Nucleus accumbens (tissue), 56 donors: ENCODE measurements around the gene PSMG4.

Experiments
- DNase-seq, 56 donors: peaks; one replicate each; lab custom pipeline; 2025; lab: John Stamatoyannopoulos, UW

The PSMG4 gene

GRCh38 chr6:3247255-3248146 is 11.2 kb upstream of the PSMG4 start:
- peak; percentile 35 to 99 (median 91) for DNase-seq

DNA sequence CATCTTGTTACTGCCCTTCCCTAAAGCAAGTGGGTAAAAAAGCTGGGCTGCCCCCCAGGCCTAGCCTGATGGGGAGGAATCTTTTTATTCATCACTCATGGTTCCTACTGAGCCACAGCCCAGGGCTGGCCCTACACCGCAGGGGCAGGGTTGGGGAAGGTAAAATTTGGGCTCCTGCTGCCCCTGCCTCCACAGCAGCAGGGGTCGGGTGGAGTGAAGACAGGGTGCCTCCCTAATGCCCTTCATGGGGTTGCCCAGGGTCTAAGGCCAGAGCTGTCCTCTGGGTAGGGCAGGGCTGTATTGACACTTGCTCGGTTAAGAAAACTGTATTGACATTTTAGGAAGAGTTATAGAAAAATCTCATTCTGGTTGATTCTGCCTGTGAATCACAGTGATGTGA is 8.9 kb upstream of the PSMG4 start:
- no peak for DNase-seq

GRCh38 chr6:3250231-3250675 is 8.5 kb upstream of the PSMG4 start:
- peak in 7 of 56 donors; percentile 18 to 46 (median 30) for DNase-seq

DNA sequence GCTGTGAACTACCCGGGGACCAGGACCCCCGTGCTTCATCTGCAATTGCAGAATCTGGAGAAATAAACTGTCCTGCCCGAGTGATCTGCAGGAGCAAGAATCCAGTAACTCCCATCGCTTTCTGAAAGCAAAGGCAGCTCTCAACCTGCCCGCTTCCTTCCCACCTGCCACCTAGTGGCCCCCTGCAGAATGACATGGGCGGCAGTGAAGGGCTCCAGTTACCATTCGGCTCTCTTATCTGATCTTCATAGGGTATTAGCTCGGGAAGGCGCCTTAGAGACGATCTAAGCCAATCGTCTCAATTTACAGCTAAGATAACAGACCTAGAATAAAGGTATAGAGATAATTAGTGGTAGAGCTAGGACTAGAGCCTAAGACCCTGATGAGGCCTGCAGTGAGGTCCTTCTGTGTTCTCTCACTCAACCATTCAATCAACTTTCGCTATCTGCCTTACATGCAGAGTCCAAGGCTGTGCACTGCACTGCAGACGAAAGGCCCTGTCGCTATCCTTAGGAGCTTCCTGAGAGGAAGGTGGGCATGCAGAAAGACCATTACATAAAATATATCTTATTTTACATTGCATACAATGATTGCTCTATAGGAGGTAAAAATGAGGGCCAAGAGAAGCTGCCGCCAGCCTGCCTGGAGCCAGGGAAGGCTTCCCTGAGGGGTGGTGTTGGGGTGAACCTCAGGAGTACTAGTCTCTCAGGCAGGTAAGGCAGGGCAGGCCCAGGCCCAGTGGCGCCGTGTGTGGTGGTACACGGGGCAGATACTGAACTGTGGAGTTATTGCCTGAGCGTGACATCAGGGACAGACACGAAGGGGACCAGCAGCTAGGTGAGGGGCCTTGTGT is 7.1 kb upstream of the PSMG4 start:
- peak in 54 of 56 donors; percentile 18 to 90 (median 61) for DNase-seq

GRCh38 chr6:3252369-3252768 is 6.4 kb upstream of the PSMG4 start:
- DNase-seq, result no peak

DNA sequence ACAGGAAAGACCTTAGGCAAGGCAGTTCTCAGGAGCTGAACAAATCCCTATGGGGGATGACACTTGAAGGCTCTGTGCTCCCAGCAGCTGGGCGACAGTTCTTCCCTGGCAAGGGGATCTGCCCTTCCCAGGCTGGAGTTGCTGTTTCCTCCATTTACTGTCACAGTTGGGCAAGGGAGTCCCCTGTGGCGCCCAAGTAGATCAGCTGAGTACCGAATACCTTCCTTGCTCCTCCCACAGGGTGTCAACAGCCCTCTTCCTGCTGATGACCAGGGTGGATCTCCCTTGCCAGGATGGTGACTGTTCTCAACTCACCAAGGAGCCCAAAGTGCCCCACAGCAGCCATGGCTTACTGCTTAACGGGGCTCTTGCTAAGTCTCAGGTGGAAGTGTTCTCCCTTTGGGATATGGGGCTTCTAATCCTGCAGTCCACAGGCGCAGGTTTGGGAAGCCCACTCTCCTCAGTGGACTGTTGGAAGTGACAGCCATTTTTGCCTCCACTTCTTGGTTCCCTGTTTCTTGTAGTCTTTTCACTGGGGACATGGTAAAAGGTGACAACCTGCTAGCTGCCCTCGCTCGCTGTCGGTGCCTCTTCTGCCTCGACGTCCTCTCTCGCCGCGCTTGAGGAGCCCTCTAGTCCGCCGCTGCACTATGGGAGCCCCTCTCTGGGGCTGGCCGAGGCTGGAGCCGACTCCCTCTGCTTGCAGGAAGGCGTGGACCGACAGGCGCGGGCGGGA is 5.7 kb upstream of the PSMG4 start:
- DNase-seq, result no peak

DNA sequence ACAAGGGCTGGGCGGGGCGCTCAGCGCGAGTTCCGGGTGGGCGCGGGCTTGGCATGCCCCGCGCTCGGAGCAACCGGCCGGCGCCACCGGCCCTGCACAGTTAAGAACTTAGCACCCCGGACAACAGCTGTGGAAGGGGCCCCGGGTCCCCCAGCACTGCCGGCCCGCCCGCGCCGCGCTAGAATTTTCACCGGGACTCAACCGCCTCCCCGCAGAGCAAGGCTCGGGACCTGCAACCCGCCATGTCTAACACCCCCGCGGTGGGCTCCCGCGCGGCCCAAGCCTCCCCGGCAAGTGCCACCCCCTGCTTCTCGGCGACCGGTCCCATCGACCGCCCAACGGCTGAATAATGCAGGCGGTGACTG is 5.2 kb upstream of the PSMG4 start:
- no peak for DNase-seq

- no peak for DNase-seq
Observed at GRCh38 chr6:3258201-3258600, 546 bp upstream of the PSMG4 start.

DNA sequence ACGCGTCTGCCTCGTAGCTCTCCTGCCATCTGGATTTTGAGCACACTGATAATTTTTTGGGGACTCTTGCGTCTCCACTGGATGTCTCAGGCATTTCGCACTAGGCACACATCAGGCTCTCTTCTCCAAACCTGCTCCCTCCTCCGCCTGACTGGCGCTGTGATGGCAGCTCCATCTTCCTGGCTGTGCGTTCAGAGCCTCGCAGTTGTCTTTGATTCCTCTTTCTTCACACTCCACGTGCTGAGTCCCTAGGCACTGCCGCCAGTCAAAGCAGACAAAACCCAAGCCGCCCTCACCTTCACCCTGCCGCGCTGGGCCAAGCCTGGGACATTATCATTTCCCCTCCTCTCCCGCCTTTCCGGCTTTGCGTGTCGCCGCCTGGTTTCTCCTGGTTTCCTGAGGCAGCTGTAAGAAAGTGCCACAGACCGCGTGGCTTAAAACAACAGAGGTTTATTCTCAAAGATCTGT is 778 bp downstream of the PSMG4 start:
- peak in 27 of 56 donors; percentile 30 to 66 (median 53) for DNase-seq

DNA sequence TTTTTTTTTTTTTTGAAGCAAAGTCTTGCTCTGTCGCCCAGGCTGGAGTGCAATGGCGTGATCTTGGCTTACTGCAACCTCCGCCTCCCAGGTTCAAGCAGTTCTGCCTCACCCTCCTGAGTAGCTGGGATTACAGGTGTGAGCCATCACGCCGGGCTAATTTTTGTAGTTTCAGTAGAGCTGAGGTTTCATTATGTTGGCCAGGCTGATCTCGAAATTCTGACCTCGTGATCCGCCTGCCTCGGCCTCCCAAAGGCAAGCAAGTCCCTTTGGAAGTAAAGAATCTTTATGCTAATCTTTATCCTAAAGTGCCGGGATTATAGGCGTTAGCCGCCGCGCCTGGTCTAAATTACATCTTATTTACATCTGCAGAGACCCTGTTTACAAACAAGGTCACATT is 1.5 kb downstream of the PSMG4 start:
- DNase-seq, result no peak

GRCh38 chr6:3260772-3261517 is 2.2 kb downstream of the PSMG4 start:
- no peak for DNase-seq

- no peak for DNase-seq
Observed at GRCh38 chr6:3261518-3261820, 2.7 kb downstream of the PSMG4 start.

DNA sequence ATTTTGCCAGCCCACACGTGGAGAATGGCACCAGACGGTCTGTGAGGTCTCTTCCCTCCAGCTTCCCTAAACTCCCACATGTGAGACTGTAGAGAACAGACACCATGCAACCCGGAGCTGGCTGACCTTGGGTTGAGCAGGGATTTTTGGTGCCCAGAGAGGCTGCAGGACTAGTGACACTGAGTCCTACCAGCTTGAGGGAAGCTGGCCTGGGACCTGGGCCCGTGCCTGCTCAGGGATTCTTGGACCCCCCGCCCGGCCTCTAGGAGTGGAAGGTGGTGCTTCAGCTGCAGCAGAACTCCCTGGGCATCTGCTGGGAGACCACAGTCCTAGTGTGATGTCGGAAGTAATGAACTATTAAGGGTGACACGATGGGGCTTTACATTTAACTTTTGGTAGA is 3.2 kb downstream of the PSMG4 start:
- no peak for DNase-seq

- DNase-seq, result no peak
Observed at GRCh38 chr6:3263096-3263495, 4.3 kb downstream of the PSMG4 start.

DNA sequence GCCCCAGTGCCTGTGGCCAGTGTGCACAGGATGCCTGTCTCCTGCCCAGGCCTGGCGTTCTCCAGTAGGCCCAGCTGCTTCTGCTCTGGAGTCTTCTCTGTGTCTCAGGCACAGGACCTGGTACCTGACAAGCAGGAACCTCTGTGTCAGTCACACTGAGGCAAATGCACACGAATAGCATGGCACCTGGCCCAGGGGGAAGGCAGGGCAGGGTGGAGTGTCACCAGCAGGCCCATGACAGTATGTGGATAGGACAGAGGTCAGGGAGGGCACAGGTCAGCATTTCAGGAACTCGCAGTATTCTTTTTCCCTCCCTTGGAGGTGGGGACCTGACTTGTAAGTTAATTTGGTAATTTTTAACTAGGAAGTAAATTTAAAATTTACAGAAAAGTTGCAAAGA is 5.6 kb downstream of the PSMG4 start:
- no peak for DNase-seq

GRCh38 chr6:3265671-3266070 is 6.9 kb downstream of the PSMG4 start:
- no peak for DNase-seq

GRCh38 chr6:3266170-3266569 is 7.4 kb downstream of the PSMG4 start:
- DNase-seq, result no peak

GRCh38 chr6:3267162-3267561 is 8.4 kb downstream of the PSMG4 start:
- no peak for DNase-seq

GRCh38 chr6:3268680-3269079 is 9.9 kb downstream of the PSMG4 start:
- no peak for DNase-seq
